Astrocyte of the spinal cord (primary cell): ENCODE results near the gene DPEP1.
A peak's percentile ranks its signal among the peaks of the same experiment; 100 is the strongest.
"Not testable (repeated sequence)": the region's sequence is repeated elsewhere in the genome, so short reads cannot be mapped to it uniquely, and the experiment has no call there.

Experiments
- DNase-seq: peaks from one replicate; pipeline ENCODE4 v3.0.0; 2011; ENCODE audit warnings: low read depth, low spot score
- H3K4me3 ChIP-seq: 2 replicates; pipeline ENCODE4 v1.5.1; 2011; ENCODE audit warnings: low read depth, mild to moderate bottlenecking, low read length, moderate library complexity
- CTCF ChIP-seq: IDR thresholded peaks from 2 replicates; pipeline ENCODE4 v1.5.1; 2012; ENCODE audit warnings: low read depth, mild to moderate bottlenecking, low read length, inconsistent platforms
- in situ Hi-C: cut with HindIII; loops from 2 replicates; pipeline ENCODE4 v1.10.0; 2017; ENCODE audit warnings: low sequenced_read_pairs

DPEP1 gene

GRCh38 chr16:89669755-89670154 is 56.3 kb downstream of the DPEP1 start:
- H3K4me3 ChIP-seq = no peak overlapping the region
- in situ Hi-C loops = no loop called here
- TF ChIP-seq CTCF = no peak
- no peak for DNase-seq

GRCh38 chr16:89670496-89671431 is 57.3 kb downstream of the DPEP1 start:
- TF ChIP-seq CTCF = no peak
- DNase-seq = peak; percentile 33
- in situ Hi-C loops = no loop called here
- no peak overlapping the region for H3K4me3 ChIP-seq

GRCh38 chr16:89671565-89671964 is 58.1 kb downstream of the DPEP1 start:
- H3K4me3 ChIP-seq, in situ Hi-C loops, DNase-seq: not testable (repeated sequence)

GRCh38 chr16:89672177-89672941 is 58.9 kb downstream of the DPEP1 start:
- no peak for TF ChIP-seq CTCF
- in situ Hi-C loops = no loop called here

GRCh38 chr16:89678258-89678657 is 64.8 kb downstream of the DPEP1 start:
- no peak for TF ChIP-seq CTCF
- in situ Hi-C loops = no loop called here
- DNase-seq = no peak
- no peak overlapping the region for H3K4me3 ChIP-seq

More at GRCh38 chr16:89672177-89672941, 58.9 kb downstream of the DPEP1 start:
- H3K4me3 ChIP-seq = no peak overlapping the region
- no peak for DNase-seq

GRCh38 chr16:89685916-89686315 is 72.5 kb downstream of the DPEP1 start:
- no peak for TF ChIP-seq CTCF
- no peak overlapping the region for H3K4me3 ChIP-seq
- in situ Hi-C loops = no loop called here
- no peak for DNase-seq
